Activated CD8-positive, alpha-beta memory T cell treated with anti-CD3 and anti-CD28 coated beads, Interleukin-2, amount 10 ng/mL, durations not matched to agents 7 days and 5 days (primary cell): ENCODE results near the gene CCDC80. TPM values are rescaled to one million over a fixed set of nuclear protein-coding genes. Genes with fewer than 3 reads are reported as not detected.
A peak's percentile ranks its signal among the peaks of the same experiment; 100 is the strongest.
"Not testable (repeated sequence)": the region's sequence is repeated elsewhere in the genome, so short reads cannot be mapped to it uniquely, and the experiment has no call there.

Experiments used
- ATAC-seq: fragments of 150-1000 bp; cut with Tn5 transposase; one replicate; pipeline ENCODE4 v1.10.0; 2021; ENCODE audit warnings: moderate library complexity
- CTCF ChIA-PET: fragments of 350-600 bp; sonication (Branson Sonifier 250); formaldehyde crosslinking; loops from one replicate; lab custom pipeline; 2021; ENCODE audit warnings: antibody characterized with exemption; lab: Charles Lee
- DNase-seq: peaks from one replicate; pipeline ENCODE4 v3.0.0-alpha.2; 2020
- H3K27ac Mint-ChIP-seq: one replicate; pipeline ENCODE4 v1.8.0; 2021; ENCODE audit warnings: mild to moderate bottlenecking, mixed read lengths
- H3K27me3 Mint-ChIP-seq: one replicate; pipeline ENCODE4 v1.8.0; 2021; ENCODE audit warnings: mixed read lengths
- H3K36me3 Mint-ChIP-seq: one replicate; pipeline ENCODE4 v1.8.0; 2021; ENCODE audit warnings: mild to moderate bottlenecking, mixed read lengths
- H3K4me1 Mint-ChIP-seq: one replicate; pipeline ENCODE4 v1.8.0; 2021; ENCODE audit warnings: mixed read lengths
- H3K4me3 Mint-ChIP-seq: one replicate; pipeline ENCODE4 v1.8.0; 2021; ENCODE audit warnings: mild to moderate bottlenecking, moderate library complexity, mixed read lengths
- H3K9me3 Mint-ChIP-seq: one replicate; pipeline ENCODE4 v1.8.0; 2022; ENCODE audit warnings: low read depth, mixed read lengths
- total RNA-seq, 2 experiments: library from RNA; stranded (reverse); gene quantifications; one replicate each; pipeline ENCODE4 v1.2.3, GENCODE V29; 2021

The CCDC80 gene
- total RNA-seq, 2 experiments from 2014 or later, result 0.35 to 1.5 TPM

DNA sequence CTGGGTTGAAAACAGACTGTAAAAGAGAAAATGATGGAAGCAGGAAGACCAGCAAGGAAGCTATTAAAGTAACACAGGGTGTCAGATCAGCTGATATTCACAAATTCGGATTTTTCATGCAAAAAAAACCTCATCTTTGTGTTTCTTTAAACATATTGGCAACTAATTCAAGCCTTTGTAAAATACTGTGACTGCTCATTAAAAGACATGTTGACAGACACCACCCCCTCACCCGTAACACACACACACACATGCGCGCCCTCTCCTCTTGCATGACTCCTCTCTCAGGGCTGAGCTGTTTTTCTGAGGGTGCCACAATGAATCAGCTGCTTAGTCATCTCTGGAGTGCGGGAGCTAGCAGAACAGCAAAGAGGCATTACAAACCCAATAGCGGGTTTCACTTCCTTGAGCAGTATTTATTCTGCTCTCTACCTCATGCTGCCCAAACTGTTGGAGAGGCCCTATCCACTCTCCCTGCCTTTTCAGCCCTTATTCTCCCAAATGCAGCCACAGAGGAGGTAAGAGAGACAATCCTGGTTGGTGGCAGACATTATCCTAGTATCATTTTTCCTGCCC lies 35.8 kb upstream of the CCDC80 start:
- ATAC-seq, result peak; percentile 91
- Mint-ChIP-seq H3K4me3 (peak overlapping the region; percentile 53), H3K36me3 (peaks cover 28% of the 10 kb centered on the region), H3K4me1 (peaks cover 70% of the 10 kb centered on the region), H3K27ac (peak overlapping the region; percentile 98), H3K9me3 (no peaks in the 10 kb centered on the region), H3K27me3 (peaks cover 2% of the 10 kb centered on the region)
- DNase-seq, result peak; percentile 98
- CTCF ChIA-PET, result interaction anchor here (0.9 to 2.3 kb wide), 6 partner anchors 9 to 302 kb away, joined by 5 to 19 read pairs (median 6); no protein-coding TSS in a partner anchor

DNA sequence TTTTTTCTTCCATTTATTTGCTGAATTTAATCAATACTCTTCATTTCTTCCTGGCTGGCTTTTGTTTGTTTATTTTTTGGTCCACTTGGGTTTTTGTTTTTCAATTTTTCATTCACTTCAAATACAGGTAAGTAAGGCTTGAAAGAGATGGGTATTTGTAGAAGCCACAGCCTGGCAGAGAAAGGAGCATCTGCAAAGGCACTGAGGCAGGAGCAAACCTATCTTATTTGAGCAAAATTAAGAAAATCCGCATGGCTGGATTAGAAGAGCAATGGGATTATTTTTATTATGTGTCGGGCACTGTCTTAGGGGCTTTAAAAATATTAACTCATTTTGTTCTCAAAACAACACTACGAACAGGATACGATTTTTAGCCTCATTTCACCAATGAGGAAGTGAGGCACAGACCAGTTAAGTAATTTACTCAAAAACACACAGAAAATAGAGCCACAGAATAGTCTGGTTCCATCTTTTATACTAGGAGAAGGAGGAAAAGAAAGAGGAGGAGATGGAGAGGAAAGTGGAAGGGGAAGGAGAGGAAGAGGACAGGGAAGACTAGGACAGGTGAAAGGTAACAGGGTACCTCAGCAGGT lies 35.1 kb upstream of the CCDC80 start:
- ATAC-seq, result no peak
- CTCF ChIA-PET, result interaction anchor here (0.9 to 2.3 kb wide), 5 partner anchors 8 to 303 kb away, joined by 5 to 19 read pairs (median 6); no protein-coding TSS in a partner anchor
- peak overlapping the region; percentile 53 for H3K4me3 Mint-ChIP-seq

DNA sequence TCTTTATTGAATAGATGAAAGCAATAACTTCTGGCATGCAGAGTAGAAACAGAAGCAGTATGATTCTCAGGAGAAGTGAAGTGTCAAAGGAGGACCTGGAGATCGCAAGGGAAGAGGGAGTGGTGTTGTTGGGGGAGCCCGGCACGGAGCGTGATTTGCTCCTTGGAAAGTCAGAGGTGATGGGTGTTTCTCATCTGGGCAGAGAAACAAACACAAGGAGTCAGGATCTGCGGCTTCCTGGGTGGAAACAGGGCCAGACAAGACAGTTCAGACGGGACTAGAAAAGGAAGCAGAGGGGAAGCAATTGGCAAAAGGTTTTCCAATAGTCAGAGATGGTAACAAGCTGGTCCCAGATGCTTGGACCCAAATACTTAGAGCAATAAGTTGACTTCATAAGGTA lies 34.4 kb upstream of the CCDC80 start:
- H3K9me3 Mint-ChIP-seq, result no peaks in the 10 kb centered on the region
- H3K4me3 Mint-ChIP-seq, result no peak overlapping the region
- peak overlapping the region; percentile 74 for H3K27ac Mint-ChIP-seq
- no peak for DNase-seq
- H3K36me3 Mint-ChIP-seq, result peaks cover 28% of the 10 kb centered on the region
- peaks cover 83% of the 10 kb centered on the region for H3K4me1 Mint-ChIP-seq
- ATAC-seq, result no peak
- CTCF ChIA-PET, result interaction anchor here (2.2 kb wide), 1 partner anchor 59 kb away, joined by 6 read pairs; no protein-coding TSS in a partner anchor
- H3K27me3 Mint-ChIP-seq, result peaks cover 2% of the 10 kb centered on the region

More for the DNA sequence above, 35.1 kb upstream of the CCDC80 start:
- Mint-ChIP-seq H3K27me3 (peaks cover 2% of the 10 kb centered on the region), H3K4me1 (peaks cover 76% of the 10 kb centered on the region), H3K36me3 (peaks cover 28% of the 10 kb centered on the region), H3K27ac (peak overlapping the region; percentile 98), H3K9me3 (no peaks in the 10 kb centered on the region)
- DNase-seq, result no peak

DNA sequence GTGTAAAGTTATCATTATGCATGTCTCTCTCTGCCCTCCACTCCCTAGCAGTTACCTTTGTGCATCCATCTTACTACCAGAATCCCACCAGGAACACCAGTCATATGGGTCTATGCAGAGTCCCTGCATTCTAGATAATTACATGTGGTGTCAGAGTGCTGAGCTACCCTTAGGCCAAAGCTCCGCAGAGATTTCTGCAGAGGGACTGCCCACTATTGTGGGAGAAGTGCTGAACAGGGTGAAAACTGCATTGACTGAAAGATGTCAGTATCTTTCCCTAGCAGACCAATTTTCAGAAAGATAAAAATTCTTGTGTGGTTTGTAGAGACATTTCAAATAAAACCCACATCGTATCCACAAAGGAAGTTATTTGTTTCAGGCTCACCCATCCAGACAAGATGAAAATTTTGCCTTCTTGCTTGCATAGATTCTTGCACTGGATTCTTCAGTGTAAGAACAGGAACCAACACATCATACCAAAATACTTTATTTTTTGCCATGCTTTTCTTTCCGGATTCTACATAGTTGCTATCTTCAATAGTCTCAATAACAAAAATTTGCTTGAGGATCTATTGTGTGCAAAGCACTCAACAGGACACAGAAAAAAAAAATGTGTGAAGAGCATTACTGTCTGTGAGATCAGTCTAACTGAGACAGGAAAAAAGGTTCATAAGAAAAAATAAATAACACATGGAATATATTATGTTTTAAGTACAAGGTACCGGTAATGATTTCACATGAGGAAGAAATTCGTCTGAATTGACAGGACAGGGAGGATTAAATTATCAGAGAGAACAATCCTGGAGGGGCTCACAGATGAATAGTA lies 32.0 kb upstream of the CCDC80 start:
- H3K4me3 Mint-ChIP-seq, result peak overlapping the region; percentile 12
- peak; percentile 29 for ATAC-seq

DNA sequence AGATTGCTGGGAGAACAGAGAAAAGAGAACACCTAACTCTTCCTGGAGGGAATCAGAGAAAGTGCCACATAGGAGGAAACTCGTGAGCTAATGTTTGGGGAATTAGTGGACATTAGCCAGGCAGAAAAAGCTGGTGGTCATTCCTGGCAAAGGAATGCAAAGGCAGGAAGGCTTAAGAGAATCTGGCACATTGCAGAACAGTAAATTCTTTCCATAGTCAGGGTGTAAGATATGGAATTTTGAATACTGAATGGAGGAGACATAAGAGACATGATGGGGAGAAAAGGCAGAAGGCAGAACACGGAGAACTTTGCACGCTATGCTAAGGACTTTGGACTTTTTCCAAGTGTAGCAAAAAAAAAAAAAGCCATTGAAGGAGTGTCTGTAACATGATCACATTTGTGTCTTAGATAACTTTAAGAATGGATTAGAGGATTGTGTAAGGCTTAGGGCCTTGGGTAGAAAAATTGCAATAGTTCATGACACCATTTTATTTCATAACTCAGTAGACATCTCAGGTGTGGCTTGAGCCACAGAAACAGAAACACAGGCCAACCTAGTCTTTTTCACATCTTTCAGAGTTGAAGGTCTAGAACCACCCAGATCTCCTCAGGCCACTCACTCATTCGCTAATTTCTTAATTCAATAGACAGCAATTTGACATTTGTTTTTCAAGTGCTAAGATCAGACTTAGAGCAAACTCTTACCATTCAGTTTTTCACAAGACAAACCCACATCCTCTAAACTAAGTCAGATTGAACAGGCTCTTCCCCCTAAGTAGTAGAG lies 31.2 kb upstream of the CCDC80 start:
- Mint-ChIP-seq H3K27ac (peak overlapping the region; percentile 92), H3K9me3 (peaks cover 1% of the 10 kb centered on the region), H3K27me3 (peaks cover 2% of the 10 kb centered on the region), H3K4me3 (peak overlapping the region; percentile 12), H3K4me1 (peaks cover 85% of the 10 kb centered on the region), H3K36me3 (peaks cover 31% of the 10 kb centered on the region)
- DNase-seq (peak; percentile 56), ATAC-seq (peak; percentile 59)
- CTCF ChIA-PET, result interaction anchor here (1.1 to 1.6 kb wide), 2 partner anchors 23 to 29 kb away, joined by 3 to 8 read pairs; no protein-coding TSS in a partner anchor

More for the DNA sequence above, 32.0 kb upstream of the CCDC80 start:
- Mint-ChIP-seq H3K27me3 (peaks cover 2% of the 10 kb centered on the region), H3K36me3 (peaks cover 30% of the 10 kb centered on the region), H3K27ac (peak overlapping the region; percentile 92), H3K9me3 (no peaks in the 10 kb centered on the region), H3K4me1 (peaks cover 87% of the 10 kb centered on the region)
- peak; percentile 61 for DNase-seq
- CTCF ChIA-PET, result interaction anchor here (1.2 to 2.2 kb wide), 4 partner anchors 16 to 62 kb away, joined by 3 to 15 read pairs (median 6); no protein-coding TSS in a partner anchor

DNA sequence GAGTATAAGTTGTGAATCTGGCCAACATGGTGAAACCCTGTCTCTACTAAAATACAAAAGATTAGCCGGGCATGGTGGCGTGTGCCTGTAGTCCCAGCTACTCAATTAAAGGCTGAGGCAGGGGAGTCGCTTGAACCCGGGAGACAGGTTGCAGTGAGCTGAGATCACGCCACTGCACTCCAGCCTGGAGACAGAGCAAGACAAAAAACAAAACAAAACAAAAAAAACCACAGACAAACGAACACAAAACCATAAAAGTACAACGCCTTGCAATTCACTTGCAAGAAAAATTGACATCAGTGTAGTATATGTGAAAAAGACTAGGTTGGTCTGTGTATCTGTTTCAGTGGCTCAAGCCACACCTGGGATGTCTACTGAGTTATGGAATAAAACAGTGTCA lies 29.9 kb upstream of the CCDC80 start:
- Mint-ChIP-seq H3K9me3 (peaks cover 2% of the 10 kb centered on the region), H3K27ac (peak overlapping the region; percentile 92), H3K4me3 (peak overlapping the region; percentile 26), H3K4me1 (peaks cover 72% of the 10 kb centered on the region), H3K36me3 (peaks cover 32% of the 10 kb centered on the region), H3K27me3 (peaks cover under 1% of the 10 kb centered on the region)
- CTCF ChIA-PET, result interaction anchor here (1.1 to 1.6 kb wide), 4 partner anchors 16 to 28 kb away, joined by 3 to 8 read pairs (median 6); no protein-coding TSS in a partner anchor
- ATAC-seq (peak; percentile 28), DNase-seq (peak; percentile 51)

DNA sequence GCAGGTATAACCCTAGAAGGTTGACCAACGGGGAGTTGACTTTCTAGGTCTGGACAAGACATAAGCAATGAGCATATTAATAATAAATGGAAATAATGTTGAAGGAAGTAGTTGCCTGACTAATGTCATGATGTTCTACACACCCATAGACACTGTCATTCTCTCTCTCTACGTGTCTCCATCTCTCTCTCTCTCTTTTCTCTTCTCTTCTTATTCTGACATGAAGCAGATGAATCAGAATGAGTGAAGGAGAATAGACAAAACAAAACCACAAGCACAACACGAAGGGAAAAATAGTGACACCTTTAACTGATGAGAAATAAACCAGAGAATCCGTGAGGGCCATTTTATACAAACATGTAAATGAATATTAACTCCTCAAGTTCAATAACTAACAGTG lies 26.7 kb upstream of the CCDC80 start:
- no peak for DNase-seq
- Mint-ChIP-seq H3K4me3 (no peak overlapping the region), H3K27ac (peak overlapping the region; percentile 16), H3K4me1 (peaks cover 41% of the 10 kb centered on the region), H3K36me3 (peaks cover 34% of the 10 kb centered on the region), H3K9me3 (peaks cover 7% of the 10 kb centered on the region), H3K27me3 (peaks cover 3% of the 10 kb centered on the region)
- no peak for ATAC-seq
- CTCF ChIA-PET, result interaction anchor here (1.0 to 1.4 kb wide), 4 partner anchors 9 to 24 kb away, joined by 3 to 5 read pairs (median 3); no protein-coding TSS in a partner anchor

DNA sequence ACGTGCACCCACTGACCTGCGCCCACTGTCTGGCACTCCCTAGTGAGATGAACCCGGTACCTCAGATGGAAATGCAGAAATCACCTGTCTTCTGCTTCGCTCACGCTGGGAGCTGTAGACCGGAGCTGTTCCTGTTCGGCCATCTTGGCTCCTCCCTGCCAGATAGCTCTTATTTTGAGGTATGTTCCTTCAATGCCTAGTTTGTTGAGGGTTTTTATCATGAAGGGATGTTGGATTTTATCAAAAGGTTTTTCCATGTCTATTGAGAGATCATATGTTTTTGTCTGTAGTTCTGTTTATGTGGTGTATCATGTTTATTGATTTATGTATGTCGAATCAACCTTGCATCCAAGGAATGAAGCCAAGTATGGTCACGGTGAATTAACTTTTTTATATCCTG lies 24.1 kb upstream of the CCDC80 start:
- not testable (repeated sequence) for DNase-seq, ATAC-seq, H3K9me3 Mint-ChIP-seq, H3K4me3 Mint-ChIP-seq, H3K27ac Mint-ChIP-seq, H3K27me3 Mint-ChIP-seq
- peaks cover 30% of the 10 kb centered on the region for H3K36me3 Mint-ChIP-seq
- CTCF ChIA-PET, result interaction anchor here (1.1 kb wide), 1 partner anchor 22 kb away, joined by 3 read pairs; no protein-coding TSS in a partner anchor
- H3K4me1 Mint-ChIP-seq, result peaks cover 16% of the 10 kb centered on the region

DNA sequence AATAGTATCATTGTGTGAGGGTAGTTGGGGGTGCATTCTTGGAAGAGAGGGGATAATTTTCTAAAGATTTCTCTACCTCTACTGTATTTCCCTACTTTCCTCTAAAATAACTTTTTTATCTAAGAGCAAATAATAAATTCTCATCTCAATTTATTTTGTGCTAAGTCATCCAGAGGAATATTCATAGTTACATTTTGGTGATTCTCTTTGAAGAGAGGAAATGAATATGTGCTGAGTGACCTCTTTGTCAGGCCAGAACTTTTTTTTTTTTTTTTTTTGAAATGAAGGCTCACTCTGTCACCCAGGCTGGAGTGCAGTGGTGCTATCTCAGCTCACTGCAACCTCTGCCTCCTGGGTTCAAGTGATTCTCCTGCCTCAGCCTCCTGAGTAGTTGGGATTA lies 15.1 kb upstream of the CCDC80 start:
- H3K27me3 Mint-ChIP-seq, result no peaks in the 10 kb centered on the region
- no peak for DNase-seq
- no peak for ATAC-seq
- peaks cover 11% of the 10 kb centered on the region for H3K36me3 Mint-ChIP-seq
- H3K4me1 Mint-ChIP-seq, result peaks cover 2% of the 10 kb centered on the region
- no peak overlapping the region for H3K27ac Mint-ChIP-seq
- CTCF ChIA-PET, result interaction anchor here (0.6 to 3.0 kb wide), 2 partner anchors 11 to 78 kb away, joined by 4 to 10 read pairs; no protein-coding TSS in a partner anchor
- H3K9me3 Mint-ChIP-seq, result no peaks in the 10 kb centered on the region
- H3K4me3 Mint-ChIP-seq, result no peak overlapping the region

DNA sequence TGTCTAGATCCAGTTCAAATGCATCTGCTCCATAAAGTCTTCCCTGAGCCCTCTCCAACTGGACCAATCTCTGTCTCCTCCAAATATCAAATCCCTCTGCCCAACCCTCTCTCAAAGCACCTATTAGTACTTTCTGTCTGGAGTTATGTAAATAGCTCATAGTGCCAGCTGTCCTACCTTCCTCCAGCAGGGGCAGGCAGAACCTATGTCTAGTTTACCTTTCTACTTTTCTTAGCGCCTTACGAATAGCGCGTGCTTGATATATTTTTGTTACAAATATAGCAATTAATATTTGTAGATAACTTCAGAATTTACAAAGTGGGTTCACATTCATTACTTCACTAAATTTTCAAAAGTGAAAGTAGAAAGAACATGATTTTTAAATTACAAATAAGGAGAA lies 14.0 kb upstream of the CCDC80 start:
- Mint-ChIP-seq H3K27me3 (no peaks in the 10 kb centered on the region), H3K27ac (peak overlapping the region; percentile 6), H3K36me3 (peaks cover 11% of the 10 kb centered on the region), H3K4me3 (no peak overlapping the region), H3K9me3 (no peaks in the 10 kb centered on the region), H3K4me1 (peaks cover 2% of the 10 kb centered on the region)
- ATAC-seq (no peak), DNase-seq (no peak)
- CTCF ChIA-PET, result interaction anchor here (0.9 to 3.0 kb wide), 4 partner anchors 10 to 80 kb away, joined by 3 to 10 read pairs (median 5); no protein-coding TSS in a partner anchor

DNA sequence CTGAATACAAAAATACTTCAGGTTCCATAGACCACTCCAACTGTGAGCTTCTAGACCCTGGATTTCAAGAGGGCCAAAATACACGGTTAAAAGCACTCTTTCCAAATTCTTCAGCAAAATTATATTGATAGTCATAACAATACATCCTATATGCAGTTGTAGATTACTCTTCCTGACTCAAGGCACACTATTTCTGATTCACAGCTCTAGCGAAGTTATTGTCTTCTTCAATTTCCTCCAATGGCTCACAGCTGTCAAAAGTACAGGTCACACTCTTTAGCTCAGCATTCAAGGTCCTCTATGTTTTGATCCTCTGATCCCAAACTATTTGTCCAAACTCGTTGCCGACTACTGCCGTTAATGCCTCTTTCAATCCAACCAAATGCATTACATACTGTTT lies 13.5 kb upstream of the CCDC80 start:
- H3K9me3 Mint-ChIP-seq, result no peaks in the 10 kb centered on the region
- ATAC-seq (no peak), DNase-seq (no peak)
- CTCF ChIA-PET, result interaction anchor here (0.9 to 3.0 kb wide), 4 partner anchors 10 to 80 kb away, joined by 3 to 10 read pairs (median 5); no protein-coding TSS in a partner anchor
- no peaks in the 10 kb centered on the region for H3K27me3 Mint-ChIP-seq
- H3K27ac Mint-ChIP-seq, result no peak overlapping the region
- no peak overlapping the region for H3K4me3 Mint-ChIP-seq
- peaks cover 11% of the 10 kb centered on the region for H3K36me3 Mint-ChIP-seq
- H3K4me1 Mint-ChIP-seq, result peaks cover 6% of the 10 kb centered on the region

DNA sequence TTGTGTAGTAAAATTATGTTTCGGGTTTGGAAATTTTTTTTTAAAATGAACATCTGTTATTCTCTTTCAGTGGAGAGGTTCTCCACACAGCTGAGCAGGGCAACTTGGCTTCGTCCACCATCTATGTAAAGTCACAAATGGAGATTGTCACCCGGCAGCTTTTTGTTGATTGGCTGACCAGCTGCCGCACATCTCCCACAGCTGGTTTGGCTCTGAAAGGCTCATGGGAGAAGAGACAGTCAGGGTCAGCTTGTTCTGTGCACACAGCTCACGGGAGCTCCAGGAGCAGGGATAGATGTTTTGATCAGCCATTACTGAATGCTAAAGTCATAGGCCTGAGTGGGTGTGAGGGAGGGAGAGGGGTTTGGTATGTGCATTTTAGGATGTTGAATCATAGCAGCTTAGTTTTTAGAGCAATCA lies 12.9 kb upstream of the CCDC80 start:
- Mint-ChIP-seq H3K36me3 (peaks cover 11% of the 10 kb centered on the region), H3K9me3 (no peaks in the 10 kb centered on the region), H3K4me1 (peaks cover 12% of the 10 kb centered on the region), H3K27me3 (no peaks in the 10 kb centered on the region), H3K4me3 (no peak overlapping the region), H3K27ac (no peak overlapping the region)
- ATAC-seq, result no peak
- no peak for DNase-seq
- CTCF ChIA-PET, result interaction anchor here (0.9 to 3.0 kb wide), 5 partner anchors 9 to 81 kb away, joined by 3 to 15 read pairs (median 7); no protein-coding TSS in a partner anchor
